Ovary (tissue), 10 donors: Measurements from ENCODE around the gene SVIL. TPM values are rescaled to one million over a fixed set of nuclear protein-coding genes. Genes with fewer than 3 reads are reported as not detected.
A peak's percentile ranks its signal among the peaks of the same experiment; 100 is the strongest.

ENCODE experiments used
- DNase-seq, 5 donors: peaks; one replicate each; pipeline ENCODE4 v3.0.0-alpha.2; 2019 to 2020
- H3K27ac ChIP-seq, 2 donors: fragments of 200-600 bp; one replicate each; pipeline versions ENCODE4 v1.5.1 to v1.8.0; 2019 to 2022
- H3K27me3 ChIP-seq: fragments of 200-600 bp; one replicate; pipeline ENCODE4 v1.8.0; 2022
- H3K36me3 ChIP-seq: fragments of 200-600 bp; sonication (generic); one replicate; pipeline ENCODE4 v1.5.1; 2019
- H3K4me1 ChIP-seq: one replicate; pipeline ENCODE4 v1.8.1; 2013; ENCODE audit warnings: mild to moderate bottlenecking, moderate library complexity; ENCODE audit not compliant: insufficient read depth
- H3K4me3 ChIP-seq: fragments of 200-600 bp; sonication (generic); one replicate; pipeline ENCODE4 v1.5.1; 2017
- H3K9me3 ChIP-seq, 2 donors: fragments of 200-600 bp in 1 of 2; sonication (generic) in 1 of 2; one replicate each; pipeline versions ENCODE4 v1.5.1 to v1.8.1; 2013 to 2019; ENCODE audit warnings: mild to moderate bottlenecking in 1 of 2, moderate library complexity in 1 of 2
- CTCF ChIP-seq, 3 donors: fragments of 450-650 bp in 2 of 3; fragments of 200-600 bp in 1 of 3; IDR thresholded peaks; one replicate each; pipeline versions ENCODE4 v1.5.1 to v1.8.0; 2016 to 2022; ENCODE audit warnings: antibody characterized with exemption in 3 of 3, mild to moderate bottlenecking in 1 of 3
- EP300 ChIP-seq: sonication (generic); formaldehyde crosslinking; IDR thresholded peaks from one replicate; pipeline ENCODE4 v1.6.1; 2017; ENCODE audit warnings: antibody characterized with exemption
- POLR2A ChIP-seq: fragments of 450-650 bp; IDR thresholded peaks from one replicate; pipeline ENCODE4 v1.6.1; 2017; ENCODE audit warnings: antibody characterized with exemption, mild to moderate bottlenecking, moderate library complexity
- WGBS, 3 donors: extraction: QIAGEN DNeasy Blood & Tissue Kit in 1 of 3; methylation state at CpG; one replicate each; pipeline versions ENCODE4 v1.1.5 to v1.1.7; 2013 to 2017; 5-methylcytosine and 5-hydroxymethylcytosine counted together
- intact Hi-C, 4 donors: fragments of 100-400 bp; cut with DNase I; formaldehyde crosslinking; loops; one replicate each; pipeline versions ENCODE4 v1.11.0 to v1.15.1; 2022 to 2023
- long read RNA-seq, 3 donors: library from polyadenylated mRNA in 2 of 3; unstranded in 2 of 3; transcript quantifications; one replicate each; pipeline ENCODE4 v2.0.0 and lab custom pipeline, GENCODE V29; 2021 to 2026
- polyA plus RNA-seq, 2 donors: library from polyadenylated mRNA; stranded (reverse); fragments of 200-250 nt in 1 of 2; fragments of 350-450 nt in 1 of 2; fragmentation: Illumina TruSeq in 1 of 2; extraction: RNeasy Lipid Tissue Mini Kit (QIAGEN cat#74804) in 1 of 2; gene quantifications; one replicate each; pipeline ENCODE4 v1.2.3, GENCODE V29; 2013 to 2014
- total RNA-seq, 7 donors: library from RNA; depleted of rRNA in 2 of 7; stranded (reverse); fragments of >200 nt in 2 of 7; fragmentation: NEBNext Ultra II Directional in 3 of 7; extraction: Animal tissue kit (Norgen Biotek cat#: 25700) in 3 of 7; gene quantifications; one replicate each; pipeline versions ENCODE4 v1.1.0 to v1.2.4, GENCODE V29; 2016 to 2023
- donor health status: DM: no; HTN: no; CAD: no; lungs with moderate emphysema.
- donor health status: DM: no; HTN: no; CAD: no.
- donor health status: Bipolar disorder and iron deficiency.
- donor health status: DM: yes; HTN: yes; CAD: no.
- donor health status: DM: no; HTN: no; CAD: no.
- donor health status: DM: yes; HTN: yes; CAD: no.

SVIL gene
- total RNA-seq (100 to 1,000 TPM in 5 of 7 donors, 10 to 100 TPM in 2; 49.9 to 225 (median 174) TPM), polyA plus RNA-seq (100 to 1,000 TPM in 1 of 2 donors, 10 to 100 TPM in 1; 52.9 to 107 TPM)
- long read RNA-seq, donor 1, partial matches to known transcripts: 121 of 174 reads
- long read RNA-seq, donor 1, other reads (novel, unspliced or antisense): 51 of 174 reads
- long read RNA-seq, donor 2: 0 reads
- long read RNA-seq, donor 3, full-length matches to known transcripts: 4 of 165 reads
- long read RNA-seq, donor 3, partial matches to known transcripts: 86 of 165 reads
- long read RNA-seq, donor 3, other reads (novel, unspliced or antisense): 75 of 165 reads

- intact Hi-C loops: no loop called here
- 11 to 23% (median 18%) methylated on average over 10 of the region's 10 CpGs for WGBS, 3 donors
Observed at GRCh38 chr10:29634764-29635625, at the start of gene SVIL. TSS of gene SVIL (minus strand) at chr10:29634971. CDS start at chr10:29555058, 79,913 bp downstream.

GRCh38 chr10:29681676-29682448 lies 47.1 kb upstream of the SVIL start:
- Histone ChIP-seq H3K27ac (no peak overlapping the region), H3K4me3 (no peak overlapping the region), H3K27me3 (no peaks in the 10 kb centered on the region), H3K9me3 (no peaks in the 10 kb centered on the region), H3K4me1 (peaks cover 7% of the 10 kb centered on the region), H3K36me3 (no peaks in the 10 kb centered on the region)
- 76 to 92% (median 88%) methylated on average over 9 of the region's 9 CpGs for WGBS, 3 donors
- intact Hi-C loops: no loop called here
- no peak for TF ChIP-seq CTCF (IDR thresholded peaks at IDR 0.05)
- no peak for TF ChIP-seq POLR2A
- no peak for TF ChIP-seq EP300
- DNase-seq: no peak

More at GRCh38 chr10:29634764-29635625, at the start of gene SVIL:
- Histone ChIP-seq H3K4me1 (peaks cover 23% of the 10 kb centered on the region), H3K36me3 (no peaks in the 10 kb centered on the region), H3K9me3 (no peaks in the 10 kb centered on the region), H3K4me3 (peak within 1 kb of the TSS; percentile 39), H3K27me3 (no peaks in the 10 kb centered on the region), H3K27ac (peak within 1 kb of the TSS; percentile 65 to 79)
- TF ChIP-seq CTCF (IDR thresholded peaks at IDR 0.05): peak in 1 of 3 donors; percentile 17
- no peak for TF ChIP-seq EP300
- peak; percentile 57 for TF ChIP-seq POLR2A
- peak; percentile 72 to 87 (median 79) for DNase-seq

- Histone ChIP-seq H3K36me3 (no peaks in the 10 kb centered on the region), H3K27ac (no peak overlapping the region), H3K27me3 (no peaks in the 10 kb centered on the region), H3K4me3 (no peak overlapping the region), H3K4me1 (peaks cover 7% of the 10 kb centered on the region), H3K9me3 (no peaks in the 10 kb centered on the region)
- DNase-seq: no peak
- TF ChIP-seq EP300: no peak
- no peak for TF ChIP-seq CTCF (IDR thresholded peaks at IDR 0.05)
- no peak for TF ChIP-seq POLR2A
- intact Hi-C loops: no loop called here
- 78 to 92% (median 89%) methylated on average over 6 of the region's 6 CpGs for WGBS, 3 donors
Observed at GRCh38 chr10:29680091-29680490, 45.3 kb upstream of the SVIL start.

DNA sequence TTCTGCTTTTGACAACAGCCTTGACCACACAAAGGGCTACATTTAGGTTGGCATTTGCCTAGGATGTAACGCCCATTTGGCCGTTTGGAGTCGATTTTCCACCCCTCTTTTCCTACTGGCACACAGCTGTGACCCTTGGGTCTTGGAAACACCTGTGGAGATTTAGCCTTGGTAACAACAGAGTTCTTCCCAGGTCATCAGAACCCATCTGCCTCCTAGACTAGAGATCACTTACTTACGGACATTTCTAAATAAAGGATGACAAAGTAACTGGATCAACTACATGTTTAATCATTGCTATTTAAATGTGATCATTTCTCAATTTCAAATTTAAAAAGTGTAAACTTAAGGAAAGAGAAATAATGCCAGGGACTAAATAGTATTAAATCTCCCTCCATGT lies 42.0 kb upstream of the SVIL start:
- no peaks in the 10 kb centered on the region for H3K27me3 ChIP-seq
- 94 to 98% (median 94%) methylated on average over 4 of the region's 4 CpGs for WGBS, 3 donors
- no peak for DNase-seq
- H3K4me3 ChIP-seq: no peak overlapping the region
- intact Hi-C loops: no loop called here
- H3K4me1 ChIP-seq: peaks cover 2% of the 10 kb centered on the region
- no peaks in the 10 kb centered on the region for H3K9me3 ChIP-seq
- no peak for TF ChIP-seq CTCF (IDR thresholded peaks at IDR 0.05)
- TF ChIP-seq POLR2A: no peak
- TF ChIP-seq EP300: no peak
- no peaks in the 10 kb centered on the region for H3K36me3 ChIP-seq
- no peak overlapping the region for H3K27ac ChIP-seq
